Spinal cord (tissue), 10 donors: ENCODE data around the gene ERCC6. TPM values are rescaled to one million over a fixed set of nuclear protein-coding genes. Genes with fewer than 3 reads are reported as not detected.

Experiments
- DNase-seq, 6 donors: peaks; one replicate each; pipeline versions ENCODE4 v3.0.0 to v3.0.0-alpha.2; 2013 to 2015; ENCODE audit warnings: low spot score in 6 of 6, low read depth in 4 of 6
- H3K27ac ChIP-seq: one replicate; pipeline ENCODE4 v1.5.1; 2013; ENCODE audit warnings: low read depth, low read length, control low read depth
- H3K27me3 ChIP-seq: one replicate; pipeline ENCODE4 v1.6.1; 2013; ENCODE audit warnings: low read length; ENCODE audit not compliant: control insufficient read depth, insufficient read depth
- H3K36me3 ChIP-seq: one replicate; pipeline ENCODE4 v1.6.1; 2013; ENCODE audit warnings: low read length; ENCODE audit not compliant: control insufficient read depth, insufficient read depth
- H3K4me1 ChIP-seq: one replicate; pipeline ENCODE4 v1.6.1; 2013; ENCODE audit warnings: low read length; ENCODE audit not compliant: control insufficient read depth, insufficient read depth
- H3K4me3 ChIP-seq: one replicate; pipeline ENCODE4 v1.5.1; 2013; ENCODE audit warnings: low read depth, low read length, control low read depth
- H3K9me3 ChIP-seq: one replicate; pipeline ENCODE4 v1.6.1; 2013; ENCODE audit warnings: low read length; ENCODE audit not compliant: control insufficient read depth, insufficient read depth
- WGBS: methylation state at CpG from one replicate; pipeline ENCODE4 v1.1.5; 2013; ENCODE audit warnings: missing lambda C conversion rate; ENCODE audit not compliant: insufficient coverage; 5-methylcytosine and 5-hydroxymethylcytosine counted together
- polyA plus RNA-seq, 2 donors: library from polyadenylated mRNA; unstranded; fragments of 120-200 nt; gene quantifications; one replicate each; pipeline ENCODE4 v1.2.1, GENCODE V29; 2013; ENCODE audit not compliant: insufficient read length in 2 of 2
- total RNA-seq, 2 donors: library from RNA; depleted of rRNA in 1 of 2; stranded (reverse); fragments of 120-200 nt in 1 of 2; fragments of >200 nt in 1 of 2; gene quantifications; one replicate each; pipeline versions ENCODE4 v1.2.3 to v1.2.4, GENCODE V29; 2013 to 2014
- donor health status: healthy.

The ERCC6 gene
- total and polyA plus RNA-seq, 4 donors: 10.9 to 22.6 (median 14.7) TPM

GRCh38 chr10:49478819-49479218 lies 60.1 kb downstream of the ERCC6 start:
- H3K9me3 ChIP-seq: no peaks in the 10 kb centered on the region
- H3K27me3 ChIP-seq: no peaks in the 10 kb centered on the region
- peak in 1 of 6 donors; percentile 4 for DNase-seq
- H3K4me3 ChIP-seq: no peak overlapping the region
- no peak overlapping the region for H3K27ac ChIP-seq
- H3K4me1 ChIP-seq: no peaks in the 10 kb centered on the region
- 67% methylated on average over 1 of the region's 3 CpGs for WGBS
- H3K36me3 ChIP-seq: peaks cover 21% of the 10 kb centered on the region

DNA sequence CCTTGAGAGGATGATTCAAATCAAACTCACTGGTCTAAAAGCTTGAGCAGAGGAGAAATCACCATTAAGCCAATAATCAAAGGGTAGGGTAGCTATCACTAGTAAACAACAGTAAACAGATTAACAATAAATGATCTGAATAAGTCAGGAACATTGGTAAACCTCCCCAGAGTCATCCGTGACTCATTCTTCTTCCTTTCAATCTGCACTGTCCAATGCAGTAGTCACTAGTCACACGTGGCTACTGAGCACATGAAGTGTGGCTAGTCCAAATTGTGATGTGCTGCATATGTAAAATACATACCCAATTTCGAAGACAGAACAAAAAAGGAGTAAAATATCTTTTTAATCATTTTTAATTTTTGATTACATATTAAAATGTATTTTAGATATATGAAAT lies 64.0 kb downstream of the ERCC6 start:
- WGBS: no CpG with 5 or more reads among the region's 3 CpGs

GRCh38 chr10:49471532-49471931 lies 67.4 kb downstream of the ERCC6 start:
- DNase-seq: no peak
- H3K27me3 ChIP-seq: no peaks in the 10 kb centered on the region
- no peaks in the 10 kb centered on the region for H3K9me3 ChIP-seq

More for the DNA sequence above, 64.0 kb downstream of the ERCC6 start:
- Histone ChIP-seq H3K9me3 (no peaks in the 10 kb centered on the region), H3K36me3 (peaks cover 27% of the 10 kb centered on the region), H3K27ac (no peak overlapping the region), H3K4me3 (no peak overlapping the region), H3K4me1 (no peaks in the 10 kb centered on the region), H3K27me3 (no peaks in the 10 kb centered on the region)
- DNase-seq: no peak

DNA sequence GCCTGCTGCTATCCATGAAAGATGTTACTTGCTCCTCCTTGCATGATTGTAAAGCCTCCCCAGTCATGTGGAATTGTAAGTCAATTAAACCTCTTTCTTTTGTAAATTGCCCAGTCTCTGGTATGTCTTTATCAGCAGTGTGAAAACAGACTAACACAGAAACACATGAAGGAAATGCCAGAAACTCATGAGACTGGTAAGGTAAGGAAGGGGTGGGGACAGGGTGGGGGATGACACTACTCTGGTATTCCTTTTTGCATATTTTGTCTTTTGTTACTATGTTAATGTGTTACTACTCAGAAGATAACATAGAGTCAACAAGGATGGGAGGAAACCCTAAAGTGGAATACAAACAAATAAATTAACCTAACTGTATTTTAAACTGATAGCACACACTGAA lies 73.2 kb downstream of the ERCC6 start:
- H3K27me3 ChIP-seq: no peaks in the 10 kb centered on the region
- H3K4me3 ChIP-seq: no peak overlapping the region
- no peaks in the 10 kb centered on the region for H3K4me1 ChIP-seq
- peaks cover 14% of the 10 kb centered on the region for H3K36me3 ChIP-seq
- no peak for DNase-seq
- H3K9me3 ChIP-seq: no peaks in the 10 kb centered on the region
- H3K27ac ChIP-seq: no peak overlapping the region

More at GRCh38 chr10:49471532-49471931, 67.4 kb downstream of the ERCC6 start:
- H3K36me3 ChIP-seq: peaks cover 20% of the 10 kb centered on the region
- no peak overlapping the region for H3K4me3 ChIP-seq
- no peaks in the 10 kb centered on the region for H3K4me1 ChIP-seq
- no peak overlapping the region for H3K27ac ChIP-seq
- WGBS: no CpG with 5 or more reads among the region's 3 CpGs

Other genes starting within 250 kb of the ERCC6 start
- gene C10orf71, start 240.0 kb downstream of the ERCC6 start, total RNA-seq: under 1 TPM; under 0.01 to 0.06 TPM
- under 1 TPM in 1 of 2 donors, not detected in 1; 0.27 TPM for gene C10orf71, start 240.0 kb downstream of the ERCC6 start, polyA plus RNA-seq
- 10 to 100 TPM in 1 of 2 donors, 1 to 10 TPM in 1; 3.4 to 18.3 TPM for gene DRGX, start 143.0 kb downstream of the ERCC6 start, total RNA-seq
- gene DRGX, start 143.0 kb downstream of the ERCC6 start, polyA plus RNA-seq: 10 to 100 TPM; 62.2 to 67.8 TPM
- gene SLC18A3, start 71.2 kb upstream of the ERCC6 start, total RNA-seq: 1 to 10 TPM; 1.9 to 5.2 TPM
- gene SLC18A3, start 71.2 kb upstream of the ERCC6 start, polyA plus RNA-seq: 10 to 100 TPM; 17.0 to 19.9 TPM
- gene CHAT, start 74.9 kb upstream of the ERCC6 start, total RNA-seq: 1 to 10 TPM in 1 of 2 donors, under 1 TPM in 1; 0.61 to 2.9 TPM
- 1 to 10 TPM; 1.6 to 1.8 TPM for gene CHAT, start 74.9 kb upstream of the ERCC6 start, polyA plus RNA-seq
- gene C10orf53, start 140.5 kb upstream of the ERCC6 start, total RNA-seq: under 1 TPM in 1 of 2 donors, not detected in 1; 0.11 TPM
- gene C10orf53, start 140.5 kb upstream of the ERCC6 start, polyA plus RNA-seq: not detected
- gene OGDHL, start 223.2 kb upstream of the ERCC6 start, total RNA-seq: 10 to 100 TPM; 23.2 to 23.3 TPM
- gene OGDHL, start 223.2 kb upstream of the ERCC6 start, polyA plus RNA-seq: 10 to 100 TPM; 26.1 to 27.9 TPM